ENCODE results near the gene ERAL1.

DNA sequence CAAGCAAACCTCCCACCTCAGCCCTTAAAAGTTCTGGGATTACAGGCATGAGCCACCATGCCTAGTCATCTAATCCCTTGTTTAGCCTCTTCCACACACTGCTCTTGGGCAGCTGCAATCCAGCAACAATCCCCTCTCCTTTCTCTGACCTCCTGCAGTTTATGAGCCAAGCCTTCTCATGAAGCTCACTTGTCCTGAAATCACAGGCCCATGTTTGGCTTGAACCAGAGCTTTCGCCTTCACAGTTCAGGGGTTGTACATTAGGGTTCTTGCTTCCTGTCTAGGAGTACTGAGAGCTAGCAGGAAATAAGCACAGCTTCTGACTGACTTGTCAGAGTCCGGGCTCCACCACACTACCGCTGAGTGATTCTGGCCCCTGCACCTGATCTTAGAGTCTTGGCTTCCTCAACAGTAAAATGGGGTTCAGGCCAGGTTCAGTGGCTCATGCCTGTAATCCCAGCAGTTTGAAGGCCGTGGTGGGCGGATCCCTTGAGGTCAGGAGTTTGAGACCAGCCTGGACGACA is 16.3 kb downstream of the ERAL1 start:
- no peak for TF ChIP-seq YY1 (IDR thresholded peaks at IDR 0.05; ENCODE audit: insufficient read depth, insufficient read length)
- no peak for TF ChIP-seq ZNF274 (IDR thresholded peaks at IDR 0.05; ENCODE audit: low read depth, low read length)

Measured in NT2/D1 (cell line).